ENCODE data around the gene HLCS. TPM values are rescaled to one million over a fixed set of nuclear protein-coding genes. Genes with fewer than 3 reads are reported as not detected.
"Not testable (repeated sequence)": the region's sequence is repeated elsewhere in the genome, so short reads cannot be mapped to it uniquely, and the experiment has no call there.

HLCS gene
- total RNA-seq, 1 donor from 2014 or later: 15.3 TPM

DNA sequence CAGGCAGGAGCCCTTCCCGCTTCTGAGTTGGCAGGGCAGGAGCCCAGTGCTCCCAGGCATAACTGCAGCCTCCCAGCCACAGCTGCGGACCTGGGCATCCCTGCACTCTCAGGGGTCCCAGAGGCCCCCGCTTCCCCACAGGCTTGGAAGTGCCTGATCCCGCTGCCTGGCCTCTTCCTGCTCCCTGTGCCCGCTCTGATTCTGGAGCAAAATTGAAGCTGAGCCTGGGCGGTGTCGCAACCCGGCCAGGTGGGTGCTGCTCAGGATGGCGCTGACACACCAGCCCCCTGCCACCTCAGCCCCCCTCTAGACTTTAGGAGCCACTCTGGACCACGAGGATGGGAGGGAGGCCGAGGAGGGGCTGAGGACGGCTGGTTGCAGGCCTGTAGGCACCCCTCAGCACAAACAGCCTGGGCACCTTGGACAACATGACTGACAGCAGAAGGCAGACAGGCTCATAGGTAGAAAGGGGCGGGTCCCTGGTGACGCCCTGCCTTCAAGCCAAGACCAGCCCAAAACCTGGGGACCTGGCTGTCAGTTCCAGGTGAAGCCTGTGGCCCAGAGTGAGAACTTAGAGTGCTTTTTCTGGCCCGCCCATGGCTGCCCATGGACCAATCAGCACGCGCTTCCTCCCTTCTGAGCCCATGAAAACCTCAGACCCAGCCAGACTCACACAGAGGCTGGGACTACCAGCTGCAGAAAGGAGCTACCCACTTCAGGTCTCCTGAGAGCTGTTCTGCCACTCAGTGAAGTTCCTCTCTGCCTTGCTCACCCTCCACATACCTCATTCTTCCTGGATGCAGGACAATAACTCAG, 7.2 kb downstream of the HLCS start:
- Mint-ChIP-seq H3K36me3 (ENCODE audit: low read depth) (peaks cover 12% of the 10 kb centered on the region), H3K9me3 (no peaks in the 10 kb centered on the region), H3K4me1 (peaks cover 4% of the 10 kb centered on the region), H3K4me3 (no peak overlapping the region), H3K27ac (no peak overlapping the region), H3K27me3 (no peaks in the 10 kb centered on the region)
- DNase-seq: peak; percentile 66
- intact Hi-C loops (cut with micrococcal nuclease): no loop called here

- peaks cover 4% of the 10 kb centered on the region for H3K4me1 Mint-ChIP-seq
- H3K36me3 Mint-ChIP-seq (ENCODE audit: low read depth): peaks cover 9% of the 10 kb centered on the region
- H3K27me3 Mint-ChIP-seq: no peaks in the 10 kb centered on the region
- no peak overlapping the region for H3K27ac Mint-ChIP-seq
- no peak overlapping the region for H3K4me3 Mint-ChIP-seq
- intact Hi-C loops (cut with micrococcal nuclease): no loop called here
- H3K9me3 Mint-ChIP-seq: no peaks in the 10 kb centered on the region
- no peak for DNase-seq
Measured at GRCh38 chr21:36955783-36956182, 10.7 kb downstream of the HLCS start.

GRCh38 chr21:36952331-36952730, 14.1 kb downstream of the HLCS start:
- H3K9me3 Mint-ChIP-seq; H3K4me3 Mint-ChIP-seq; H3K4me1 Mint-ChIP-seq; intact Hi-C loops (cut with micrococcal nuclease); DNase-seq; H3K27ac Mint-ChIP-seq; H3K27me3 Mint-ChIP-seq: not testable (repeated sequence)
- peaks cover 16% of the 10 kb centered on the region for H3K36me3 Mint-ChIP-seq (ENCODE audit: low read depth)

- no peaks in the 10 kb centered on the region for H3K9me3 Mint-ChIP-seq
- H3K4me3 Mint-ChIP-seq: no peak overlapping the region
- intact Hi-C loops (cut with micrococcal nuclease): no loop called here
- no peaks in the 10 kb centered on the region for H3K4me1 Mint-ChIP-seq
- H3K36me3 Mint-ChIP-seq (ENCODE audit: low read depth): peaks cover 22% of the 10 kb centered on the region
- no peak overlapping the region for H3K27ac Mint-ChIP-seq
- DNase-seq: no peak
- no peaks in the 10 kb centered on the region for H3K27me3 Mint-ChIP-seq
Measured at GRCh38 chr21:36949171-36950141, 17.0 kb downstream of the HLCS start.

GRCh38 chr21:36948686-36949085, 17.8 kb downstream of the HLCS start:
- Mint-ChIP-seq H3K9me3 (no peaks in the 10 kb centered on the region), H3K27ac (no peak overlapping the region), H3K36me3 (ENCODE audit: low read depth) (peaks cover 22% of the 10 kb centered on the region), H3K27me3 (no peaks in the 10 kb centered on the region), H3K4me3 (no peak overlapping the region), H3K4me1 (no peaks in the 10 kb centered on the region)
- intact Hi-C loops (cut with micrococcal nuclease): no loop called here
- no peak for DNase-seq

GRCh38 chr21:36946949-36947356, 19.5 kb downstream of the HLCS start:
- intact Hi-C loops (cut with micrococcal nuclease): no loop called here
- no peak for DNase-seq
- Mint-ChIP-seq H3K4me3 (no peak overlapping the region), H3K4me1 (no peaks in the 10 kb centered on the region), H3K27me3 (no peaks in the 10 kb centered on the region), H3K27ac (no peak overlapping the region), H3K9me3 (no peaks in the 10 kb centered on the region), H3K36me3 (ENCODE audit: low read depth) (peaks cover 22% of the 10 kb centered on the region)

DNA sequence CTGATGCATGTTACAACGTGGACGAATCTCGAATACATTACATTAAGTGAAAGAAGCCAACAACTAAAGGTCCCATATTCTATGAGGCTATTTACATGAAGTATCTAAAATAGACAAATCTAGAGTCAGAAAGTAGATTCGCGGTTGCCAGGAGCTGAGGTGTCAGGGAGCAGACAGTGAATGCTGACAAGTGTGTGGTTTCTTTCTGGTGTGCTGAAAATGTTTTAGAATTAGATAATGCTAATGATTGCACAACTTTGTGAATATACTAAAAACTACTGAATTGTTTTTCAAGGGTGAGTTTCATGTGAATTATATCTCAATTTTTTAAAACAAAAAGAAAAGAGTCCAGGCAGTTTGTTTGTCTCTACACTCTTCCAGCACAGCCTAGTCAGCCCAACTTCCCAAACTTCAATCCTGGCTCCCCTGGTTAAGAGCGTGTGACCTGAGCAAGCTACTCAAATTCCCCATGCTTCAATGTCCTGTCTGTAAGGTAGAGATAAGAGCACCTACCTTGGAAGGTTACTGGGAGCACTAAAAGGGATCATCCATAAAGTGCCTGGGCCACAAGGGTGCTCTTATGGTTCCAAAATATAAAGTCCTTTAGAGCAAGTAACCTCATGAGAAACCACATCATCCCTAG, 20.9 kb downstream of the HLCS start:
- Mint-ChIP-seq H3K9me3 (no peaks in the 10 kb centered on the region), H3K36me3 (ENCODE audit: low read depth) (peaks cover 20% of the 10 kb centered on the region)
- intact Hi-C loops (cut with micrococcal nuclease): no loop called here

GRCh38 chr21:36936361-36937135, 29.9 kb downstream of the HLCS start:
- H3K9me3 Mint-ChIP-seq: no peaks in the 10 kb centered on the region
- no peaks in the 10 kb centered on the region for H3K4me1 Mint-ChIP-seq
- no peak for DNase-seq
- no peak overlapping the region for H3K4me3 Mint-ChIP-seq
- H3K27me3 Mint-ChIP-seq: no peaks in the 10 kb centered on the region
- peaks cover 9% of the 10 kb centered on the region for H3K36me3 Mint-ChIP-seq (ENCODE audit: low read depth)
- intact Hi-C loops (cut with micrococcal nuclease): no loop called here
- H3K27ac Mint-ChIP-seq: no peak overlapping the region

More for the DNA sequence above, 20.9 kb downstream of the HLCS start:
- no peak overlapping the region for H3K27ac Mint-ChIP-seq
- DNase-seq: no peak
- no peaks in the 10 kb centered on the region for H3K27me3 Mint-ChIP-seq
- H3K4me3 Mint-ChIP-seq: no peak overlapping the region
- no peaks in the 10 kb centered on the region for H3K4me1 Mint-ChIP-seq

GRCh38 chr21:36934864-36935420, 31.5 kb downstream of the HLCS start:
- no peaks in the 10 kb centered on the region for H3K27me3 Mint-ChIP-seq
- H3K9me3 Mint-ChIP-seq: no peaks in the 10 kb centered on the region
- H3K27ac Mint-ChIP-seq: no peak overlapping the region
- no peaks in the 10 kb centered on the region for H3K4me1 Mint-ChIP-seq
- intact Hi-C loops (cut with micrococcal nuclease): no loop called here
- DNase-seq: no peak
- H3K4me3 Mint-ChIP-seq: no peak overlapping the region
- H3K36me3 Mint-ChIP-seq (ENCODE audit: low read depth): peaks cover 12% of the 10 kb centered on the region

DNA sequence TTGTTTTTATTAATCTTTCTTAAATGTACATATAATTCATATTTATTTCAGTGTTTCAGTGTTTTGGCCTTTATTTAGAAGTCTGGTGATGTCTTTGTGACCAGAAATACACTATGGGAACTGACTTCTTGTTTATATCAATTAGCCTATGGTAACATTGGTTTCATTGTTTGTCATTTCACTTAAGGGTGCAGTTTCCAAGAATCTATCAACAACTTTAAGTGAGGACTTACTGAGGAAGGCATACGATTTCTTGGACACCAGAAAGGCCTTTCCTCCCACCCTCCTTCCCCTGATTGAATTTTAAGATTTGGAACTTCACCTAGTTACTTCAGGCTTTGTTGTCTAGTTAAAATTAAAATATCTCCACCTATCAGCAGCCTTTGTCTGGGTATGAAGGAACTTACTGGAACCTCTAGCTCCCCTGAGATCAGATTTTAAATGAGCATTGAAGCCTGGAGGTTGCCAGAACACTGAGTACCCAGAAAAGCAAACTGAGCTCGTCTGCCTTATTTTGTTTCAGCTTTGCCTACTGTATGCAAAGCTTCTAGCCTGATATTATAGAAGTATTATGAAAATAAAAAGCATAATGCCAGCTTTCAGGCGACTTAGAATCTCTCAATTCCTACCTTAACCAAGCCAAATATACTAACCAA, 34.2 kb downstream of the HLCS start:
- no peaks in the 10 kb centered on the region for H3K4me1 Mint-ChIP-seq
- H3K27me3 Mint-ChIP-seq: no peaks in the 10 kb centered on the region
- no peak overlapping the region for H3K4me3 Mint-ChIP-seq
- no peaks in the 10 kb centered on the region for H3K9me3 Mint-ChIP-seq
- intact Hi-C loops (cut with micrococcal nuclease): no loop called here
- H3K27ac Mint-ChIP-seq: no peak overlapping the region
- no peak for DNase-seq
- peaks cover 17% of the 10 kb centered on the region for H3K36me3 Mint-ChIP-seq (ENCODE audit: low read depth)

DNA sequence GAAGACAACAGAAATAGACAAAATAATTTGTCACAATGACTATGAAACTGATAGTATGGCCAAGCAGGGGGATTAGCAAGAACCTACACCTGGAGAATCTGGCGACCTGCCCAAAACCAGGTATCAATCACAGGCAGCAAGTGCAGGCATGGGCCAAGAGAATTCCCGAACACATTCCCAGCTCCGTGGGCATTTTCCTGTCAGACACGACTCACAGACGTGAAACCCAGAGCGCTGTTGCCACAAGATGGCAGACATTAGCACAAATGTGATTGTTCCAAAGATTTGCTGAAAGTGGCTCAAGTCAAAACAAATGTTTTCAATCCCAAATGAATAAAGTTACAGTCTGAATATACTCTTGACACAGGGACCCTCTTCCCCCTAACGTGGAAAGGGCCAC, 36.8 kb downstream of the HLCS start:
- H3K4me1 Mint-ChIP-seq: no peaks in the 10 kb centered on the region
- no peak overlapping the region for H3K4me3 Mint-ChIP-seq
- H3K27me3 Mint-ChIP-seq: no peaks in the 10 kb centered on the region
- intact Hi-C loops (cut with micrococcal nuclease): loop anchor here (10.0 kb wide), 1 partner anchor 185 kb away; no protein-coding TSS in a partner anchor
- peaks cover 15% of the 10 kb centered on the region for H3K36me3 Mint-ChIP-seq (ENCODE audit: low read depth)
- no peak for DNase-seq
- H3K9me3 Mint-ChIP-seq: no peaks in the 10 kb centered on the region
- H3K27ac Mint-ChIP-seq: no peak overlapping the region

GRCh38 chr21:36928960-36929359, 37.5 kb downstream of the HLCS start:
- no peak for DNase-seq
- no peaks in the 10 kb centered on the region for H3K27me3 Mint-ChIP-seq
- peaks cover 15% of the 10 kb centered on the region for H3K36me3 Mint-ChIP-seq (ENCODE audit: low read depth)
- no peaks in the 10 kb centered on the region for H3K4me1 Mint-ChIP-seq
- intact Hi-C loops (cut with micrococcal nuclease): loop anchor here (10.0 kb wide), 1 partner anchor 184 kb away; no protein-coding TSS in a partner anchor
- H3K4me3 Mint-ChIP-seq: no peak overlapping the region
- H3K27ac Mint-ChIP-seq: no peak overlapping the region
- H3K9me3 Mint-ChIP-seq: no peaks in the 10 kb centered on the region

All from activated CD4-positive, alpha-beta T cell treated with anti-CD3 and anti-CD28 coated beads, Interleukin-2, amount 10 ng/mL, durations not matched to agents 24 days and 14 days (primary cell).